ENCODE measurements around the gene ACRV1. TPM values are rescaled to one million over a fixed set of nuclear protein-coding genes. Genes with fewer than 3 reads are reported as not detected.

The ACRV1 gene
- polyA plus RNA-seq, 1 donor (not counting 4 experiments of a cell fraction or from before 2014, with no cell fraction given), result not detected

GRCh38 chr11:125663910-125664309, 16.7 kb downstream of the ACRV1 start:
- H3K4me1 ChIP-seq (ENCODE audit: control insufficient read depth, extremely low read depth, insufficient read depth, low read length), result no peaks in the 10 kb centered on the region
- no peaks in the 10 kb centered on the region for H3K27me3 ChIP-seq (ENCODE audit: control insufficient read depth, extremely low read depth, insufficient read depth, low read length)
- H3K9me1 ChIP-seq (ENCODE audit: control insufficient read depth, extremely low read depth, insufficient read depth, low read length), result no peaks in the 10 kb centered on the region
- TF ChIP-seq, protein P1, sequence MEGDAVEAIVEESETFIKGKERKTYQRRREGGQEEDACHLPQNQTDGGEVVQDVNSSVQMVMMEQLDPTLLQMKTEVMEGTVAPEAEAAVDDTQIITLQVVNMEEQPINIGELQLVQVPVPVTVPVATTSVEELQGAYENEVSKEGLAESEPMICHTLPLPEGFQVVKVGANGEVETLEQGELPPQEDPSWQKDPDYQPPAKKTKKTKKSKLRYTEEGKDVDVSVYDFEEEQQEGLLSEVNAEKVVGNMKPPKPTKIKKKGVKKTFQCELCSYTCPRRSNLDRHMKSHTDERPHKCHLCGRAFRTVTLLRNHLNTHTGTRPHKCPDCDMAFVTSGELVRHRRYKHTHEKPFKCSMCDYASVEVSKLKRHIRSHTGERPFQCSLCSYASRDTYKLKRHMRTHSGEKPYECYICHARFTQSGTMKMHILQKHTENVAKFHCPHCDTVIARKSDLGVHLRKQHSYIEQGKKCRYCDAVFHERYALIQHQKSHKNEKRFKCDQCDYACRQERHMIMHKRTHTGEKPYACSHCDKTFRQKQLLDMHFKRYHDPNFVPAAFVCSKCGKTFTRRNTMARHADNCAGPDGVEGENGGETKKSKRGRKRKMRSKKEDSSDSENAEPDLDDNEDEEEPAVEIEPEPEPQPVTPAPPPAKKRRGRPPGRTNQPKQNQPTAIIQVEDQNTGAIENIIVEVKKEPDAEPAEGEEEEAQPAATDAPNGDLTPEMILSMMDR (optimal IDR thresholded peaks at IDR 0.05 in 1 of 3, IDR thresholded peaks at IDR 0.05 in 1 of 3, conservative IDR thresholded peaks at IDR 0.05 in 1 of 3; ENCODE audit: extremely low read depth in 1 of 3, insufficient read depth in 2 of 3, low read length in 3 of 3), result no peak
- TF ChIP-seq EZH2 (IDR thresholded peaks at IDR 0.05; ENCODE audit: low read length), result no peak
- no peaks in the 10 kb centered on the region for H4K20me1 ChIP-seq (ENCODE audit: control insufficient read depth, extremely low read depth, insufficient read depth, low read length)
- no peak overlapping the region for H2AFZ ChIP-seq (ENCODE audit: control insufficient read depth, low read length)
- H3K79me2 ChIP-seq (ENCODE audit: control insufficient read depth, insufficient read depth, low read length), result no peaks in the 10 kb centered on the region
- no peak overlapping the region for H3K4me2 ChIP-seq (ENCODE audit: control insufficient read depth, extremely low read depth, insufficient read depth, low read depth, low read length)
- no peak for DNase-seq (ENCODE audit: low read depth, low spot score)
- peaks cover 0 to 4% of the 10 kb centered on the region in 2 experiments for H3K36me3 ChIP-seq (ENCODE audit: control insufficient read depth in 2 of 2, extremely low read depth in 1 of 2, insufficient read depth in 2 of 2, low read length in 2 of 2)
- no peak overlapping the region for H3K27ac ChIP-seq (ENCODE audit: control insufficient read depth, insufficient read depth, low read length)
- H3K4me3 ChIP-seq (ENCODE audit: control insufficient read depth in 2 of 3, extremely low read depth in 1 of 3, insufficient read depth in 2 of 3, low read depth in 1 of 3, low read length in 3 of 3), result no peak overlapping the region
- dilution Hi-C loops (cut with MboI; ENCODE audit: extremely low pct_ligation_motif_present, low sequenced_read_pairs), result no loop called here
- FAIRE-seq, result no peak
- no peak overlapping the region for H3K9ac ChIP-seq (ENCODE audit: control insufficient read depth, extremely low read depth, insufficient read depth, low read length)
- no peaks in the 10 kb centered on the region for H3K9me3 ChIP-seq (ENCODE audit: control insufficient read depth, low read depth, low read length)

DNA sequence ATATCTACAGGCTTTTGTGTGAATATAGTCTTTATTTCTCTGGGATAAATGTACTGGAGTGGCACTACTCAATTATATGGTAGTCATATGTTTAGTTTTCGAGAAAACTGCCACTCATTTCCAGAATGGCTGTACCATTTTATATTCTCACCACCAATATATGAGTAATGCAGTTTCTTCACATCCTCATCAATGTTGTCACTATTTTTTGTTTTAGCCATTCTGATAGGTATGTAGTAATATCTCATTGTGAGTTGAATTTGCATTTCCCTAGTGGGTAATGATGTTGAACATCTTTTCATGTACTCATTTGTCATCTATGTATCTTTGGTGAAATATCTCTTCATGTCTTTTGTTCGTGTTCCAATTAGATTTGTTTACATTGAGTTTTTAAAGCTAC, 18.0 kb downstream of the ACRV1 start:
- Histone ChIP-seq H3K27me3 (ENCODE audit: control insufficient read depth, extremely low read depth, insufficient read depth, low read length) (no peaks in the 10 kb centered on the region), H3K4me1 (ENCODE audit: control insufficient read depth, extremely low read depth, insufficient read depth, low read length) (no peaks in the 10 kb centered on the region), H3K27ac (ENCODE audit: control insufficient read depth, insufficient read depth, low read length) (no peak overlapping the region), H3K36me3 (ENCODE audit: control insufficient read depth in 2 of 2, extremely low read depth in 1 of 2, insufficient read depth in 2 of 2, low read length in 2 of 2) (peaks cover 0 to 4% of the 10 kb centered on the region in 2 experiments), H3K4me2 (ENCODE audit: control insufficient read depth, extremely low read depth, insufficient read depth, low read depth, low read length) (no peak overlapping the region), H3K79me2 (ENCODE audit: control insufficient read depth, insufficient read depth, low read length) (no peaks in the 10 kb centered on the region), H4K20me1 (ENCODE audit: control insufficient read depth, extremely low read depth, insufficient read depth, low read length) (no peaks in the 10 kb centered on the region), H3K9me3 (ENCODE audit: control insufficient read depth, low read depth, low read length) (no peaks in the 10 kb centered on the region), H3K9ac (ENCODE audit: control insufficient read depth, extremely low read depth, insufficient read depth, low read length) (no peak overlapping the region), H3K4me3 (ENCODE audit: control insufficient read depth in 2 of 3, extremely low read depth in 1 of 3, insufficient read depth in 2 of 3, low read depth in 1 of 3, low read length in 3 of 3) (no peak overlapping the region), H2AFZ (ENCODE audit: control insufficient read depth, low read length) (no peak overlapping the region), H3K9me1 (ENCODE audit: control insufficient read depth, extremely low read depth, insufficient read depth, low read length) (no peaks in the 10 kb centered on the region)
- FAIRE-seq (no peak), DNase-seq (ENCODE audit: low read depth, low spot score) (no peak)
- dilution Hi-C loops (cut with MboI; ENCODE audit: extremely low pct_ligation_motif_present, low sequenced_read_pairs), result no loop called here
- TF ChIP-seq, protein P1 (optimal IDR thresholded peaks at IDR 0.05 in 1 of 3, IDR thresholded peaks at IDR 0.05 in 1 of 3, conservative IDR thresholded peaks at IDR 0.05 in 1 of 3; ENCODE audit: extremely low read depth in 1 of 3, insufficient read depth in 2 of 3, low read length in 3 of 3), result no peak
- TF ChIP-seq EZH2 (IDR thresholded peaks at IDR 0.05; ENCODE audit: low read length), result no peak

All from keratinocyte (primary cell).